ENCODE data around the gene PTH1R.

PTH1R gene

DNA sequence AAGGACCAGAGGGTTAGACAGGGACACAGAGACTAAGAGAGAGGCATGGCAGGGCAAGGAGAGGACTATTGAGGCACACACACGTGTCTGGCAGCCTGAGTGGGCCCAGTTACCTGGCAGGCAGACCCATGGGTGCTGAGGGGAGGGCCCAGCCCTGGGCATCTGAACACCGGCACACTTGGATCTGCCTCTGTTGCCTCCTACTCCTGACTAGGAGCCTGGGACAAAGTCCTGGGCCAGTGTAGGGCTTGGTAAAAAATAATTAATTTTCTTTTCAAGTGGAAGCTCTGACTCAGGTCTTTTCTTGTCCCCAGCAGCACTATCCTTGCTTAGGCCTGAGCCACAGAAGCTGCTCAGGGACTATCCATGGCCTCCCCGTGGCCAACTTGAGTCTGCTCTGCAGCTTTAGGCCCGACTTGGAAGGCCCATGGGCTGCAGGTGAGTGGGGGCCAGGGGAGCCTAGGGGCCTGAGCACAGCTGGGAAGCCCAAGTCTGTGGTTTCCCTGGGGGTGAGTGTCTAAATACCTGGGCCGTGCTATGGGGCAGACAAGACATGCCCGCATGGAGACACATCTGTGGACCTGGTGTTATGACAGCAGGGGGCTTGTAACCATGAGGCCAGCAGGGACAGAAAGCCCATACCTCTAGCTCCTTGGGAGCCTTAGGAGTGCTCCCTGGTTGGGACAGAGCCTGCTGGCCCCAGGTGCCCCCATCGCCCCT is at the start of gene PTH1R:
Gene PTH1R, plus strand, starts transcription at position 316 of the 720 bp plus-strand sequence. CDS start 5,839 bp downstream, outside the sequence.
- DNase-seq, result no peak

DNA sequence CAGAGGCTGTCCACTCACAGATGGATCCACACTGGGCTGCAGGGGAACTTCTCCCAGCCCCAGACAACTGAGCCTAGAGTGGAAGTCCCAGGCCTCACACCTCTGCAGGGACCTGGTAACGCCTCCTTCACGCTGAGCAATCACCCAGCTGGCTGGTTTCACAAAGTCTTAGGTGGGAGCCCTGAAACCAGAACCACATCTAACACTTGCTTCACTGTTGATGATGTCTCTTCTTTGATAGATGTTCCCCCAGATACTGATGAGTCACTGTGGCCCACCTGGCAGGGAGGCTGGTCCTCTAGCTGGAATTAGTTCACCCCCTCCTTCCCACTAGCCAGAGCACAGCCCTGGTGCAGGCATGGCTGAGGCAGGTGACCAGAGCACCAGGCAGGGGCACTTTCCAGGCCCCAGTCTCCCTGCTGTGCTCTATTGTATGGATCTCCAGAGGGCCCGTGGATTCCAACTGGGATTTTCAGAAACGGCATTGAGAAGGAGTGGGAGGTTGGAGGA is 47.8 kb upstream of the PTH1R start:
- no peak for DNase-seq

DNA sequence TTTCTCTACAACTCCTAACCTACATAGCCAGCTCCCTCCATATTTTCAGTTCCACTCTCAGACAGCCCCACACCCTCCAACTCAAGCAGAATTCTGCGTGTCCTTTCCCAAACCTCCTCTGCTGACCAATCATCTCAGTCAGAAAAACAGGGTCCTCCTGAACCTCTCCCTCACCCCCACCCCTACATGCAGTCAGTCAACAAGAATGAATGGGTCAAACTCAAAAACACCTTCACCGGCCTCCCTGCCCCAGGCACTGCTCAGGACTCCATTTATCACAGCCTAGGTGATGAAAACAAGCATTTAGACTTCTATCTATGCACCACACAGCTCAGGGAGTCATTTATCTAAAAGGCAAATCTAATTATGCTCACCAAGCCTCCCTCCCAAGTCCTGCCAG is 46.7 kb upstream of the PTH1R start:
- DNase-seq, result no peak

DNA sequence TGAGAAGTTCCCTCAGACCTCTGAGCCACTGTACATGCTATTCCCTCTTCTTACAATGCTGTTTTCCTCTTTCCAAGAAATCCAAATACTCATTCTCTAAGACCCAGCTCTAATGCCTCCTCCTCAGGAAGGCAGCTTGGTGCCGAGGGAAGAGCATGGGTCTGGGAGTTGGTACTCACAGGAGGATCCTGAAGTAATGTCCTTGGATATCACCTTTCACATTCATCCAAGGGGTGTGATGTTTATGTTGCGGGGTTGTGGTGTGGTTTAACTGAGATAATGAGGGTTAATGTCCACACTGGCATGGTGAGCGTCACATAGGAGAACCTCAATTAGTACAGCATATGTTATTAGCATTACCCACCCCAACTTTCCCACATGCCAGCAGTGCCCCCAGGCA is 46.2 kb upstream of the PTH1R start:
- DNase-seq, result no peak

DNA sequence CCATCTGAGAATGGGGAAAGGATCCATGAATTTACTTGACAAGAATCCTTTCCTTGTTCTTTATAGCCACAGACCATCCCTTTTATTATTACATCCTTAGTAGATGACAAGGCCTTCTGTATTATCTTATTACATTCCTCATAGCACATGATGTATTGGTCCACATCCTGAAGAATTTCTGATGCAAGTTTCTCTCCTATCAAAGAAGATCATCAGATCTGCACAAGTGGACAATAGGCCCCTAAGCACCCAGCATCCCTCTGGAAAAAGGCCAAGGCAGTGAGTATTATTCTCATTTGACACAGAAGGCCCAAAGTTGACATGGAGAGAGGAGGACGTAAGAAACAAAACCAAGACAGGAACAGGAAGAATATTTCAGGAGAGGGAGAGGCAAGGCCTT is 45.7 kb upstream of the PTH1R start:
- no peak for DNase-seq

DNA sequence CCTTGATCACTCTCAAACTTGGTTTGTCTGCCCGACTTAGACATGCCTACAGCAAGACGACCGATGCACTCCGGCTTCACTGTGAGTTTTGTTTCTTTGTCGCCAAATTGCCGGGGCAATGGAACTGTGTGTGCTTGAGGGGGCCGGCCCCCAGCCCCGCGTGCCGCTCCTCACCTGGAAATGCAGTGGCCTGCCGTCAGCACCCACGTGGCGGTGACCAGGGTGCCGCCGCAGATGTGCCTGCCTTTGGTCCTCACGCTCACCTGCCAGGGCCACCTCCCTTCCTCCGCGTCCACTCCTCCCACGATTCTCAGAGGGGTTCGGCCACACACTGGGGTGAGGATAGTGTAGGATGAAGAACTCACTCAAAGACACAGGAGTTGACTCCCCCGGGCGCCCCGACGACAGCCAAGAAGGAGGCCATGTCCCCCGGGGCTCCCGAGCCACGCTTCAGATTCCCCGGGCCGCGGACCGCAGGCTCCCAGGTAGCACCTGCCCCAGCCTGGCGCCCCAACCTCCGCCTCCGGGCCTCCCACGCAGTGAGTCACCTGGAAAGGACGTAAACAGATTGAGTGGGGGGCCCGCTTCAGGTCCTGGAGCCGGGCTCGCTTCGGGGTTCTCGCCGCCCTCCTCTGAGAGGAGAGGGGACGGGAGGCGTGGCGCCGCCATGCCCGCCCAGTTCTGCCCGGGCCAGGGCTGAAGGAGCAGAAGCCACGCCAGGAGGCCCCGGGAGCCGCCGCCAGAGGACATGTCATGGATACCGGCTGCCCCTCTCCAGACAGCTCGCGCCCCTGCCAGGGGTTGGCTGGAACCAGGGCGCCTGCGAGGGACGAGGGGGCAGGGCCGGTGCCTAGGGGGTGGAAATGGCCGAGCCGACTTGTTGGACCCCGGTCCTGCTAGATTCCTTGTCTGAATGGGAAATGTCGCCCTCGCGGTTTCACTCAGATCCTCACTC is 43.9 kb upstream of the PTH1R start:
- no peak for DNase-seq

DNA sequence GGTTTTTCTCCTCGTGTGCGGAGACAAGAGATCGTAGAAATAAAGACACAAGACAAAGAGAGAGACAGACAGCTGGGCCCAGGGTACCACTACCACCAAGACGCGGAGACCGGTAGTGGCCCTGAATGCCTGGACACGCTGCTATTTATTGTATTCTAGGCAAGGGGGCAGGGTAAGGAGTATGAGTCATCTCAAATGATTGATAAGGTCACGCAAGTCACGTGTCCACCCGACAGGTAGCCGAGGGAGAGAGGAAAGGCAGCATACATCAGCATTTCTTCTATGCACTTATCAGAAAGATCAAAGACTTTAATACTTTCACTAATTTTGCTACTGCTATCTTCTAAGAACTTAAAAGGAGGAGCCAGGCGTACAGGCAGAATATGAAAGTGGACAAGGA is 42.5 kb upstream of the PTH1R start:
- no peak for DNase-seq

DNA sequence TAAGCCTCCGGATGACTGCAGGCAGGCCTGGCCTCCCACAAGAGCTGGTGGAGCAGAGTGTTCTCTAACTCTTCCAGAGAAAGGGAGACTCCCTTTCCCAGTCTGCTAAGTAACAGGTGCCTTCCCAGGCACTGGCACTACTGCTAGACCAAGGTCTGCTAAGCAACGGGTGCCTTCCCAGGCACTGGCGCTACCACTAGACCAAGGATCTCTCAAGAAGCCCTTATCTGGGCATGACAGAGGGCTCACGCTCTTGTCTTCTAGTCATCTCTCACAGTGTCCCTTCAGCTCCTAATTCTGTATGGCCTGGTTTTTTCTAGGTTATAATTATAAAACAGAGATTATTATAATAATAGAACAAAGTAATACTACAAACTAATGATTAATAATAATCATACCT is 42.0 kb upstream of the PTH1R start:
- DNase-seq, result no peak

DNA sequence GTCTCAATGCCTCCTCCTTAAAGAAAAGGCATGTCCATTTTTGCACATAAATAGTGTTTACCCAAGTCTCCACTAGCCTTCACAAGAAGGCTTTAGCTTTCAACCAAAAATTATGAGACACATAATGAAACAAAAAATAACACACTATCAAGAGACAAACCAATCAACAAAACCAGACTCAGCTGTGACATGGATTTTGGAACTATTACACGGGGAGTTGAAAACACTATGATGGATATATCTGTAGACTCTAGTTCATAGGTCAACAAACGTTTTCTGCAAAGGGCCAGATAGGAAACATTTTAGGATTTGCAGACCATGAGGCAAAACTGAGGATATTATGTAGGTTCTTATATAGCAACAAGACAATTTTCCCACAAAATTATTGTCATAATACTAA is 39.2 kb upstream of the PTH1R start:
- no peak for DNase-seq

DNA sequence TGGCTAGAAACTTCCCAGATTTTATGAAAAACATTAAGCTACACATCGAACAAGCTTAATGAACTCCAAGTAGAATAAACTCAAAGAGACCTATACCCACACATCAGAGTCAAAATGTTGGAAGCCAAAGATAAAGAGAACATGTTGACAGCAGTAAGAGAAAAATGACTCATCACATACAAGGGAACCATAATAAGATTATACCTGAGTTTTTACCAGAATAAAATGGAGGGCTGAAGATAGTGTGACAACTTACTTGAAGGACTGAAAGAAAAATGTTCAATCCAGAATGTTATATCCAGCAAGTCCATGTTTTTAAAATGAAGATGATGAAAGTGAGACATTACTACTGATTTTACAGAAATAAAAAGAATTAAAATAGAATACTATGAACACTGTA is 37.0 kb upstream of the PTH1R start:
- no peak for DNase-seq

DNA sequence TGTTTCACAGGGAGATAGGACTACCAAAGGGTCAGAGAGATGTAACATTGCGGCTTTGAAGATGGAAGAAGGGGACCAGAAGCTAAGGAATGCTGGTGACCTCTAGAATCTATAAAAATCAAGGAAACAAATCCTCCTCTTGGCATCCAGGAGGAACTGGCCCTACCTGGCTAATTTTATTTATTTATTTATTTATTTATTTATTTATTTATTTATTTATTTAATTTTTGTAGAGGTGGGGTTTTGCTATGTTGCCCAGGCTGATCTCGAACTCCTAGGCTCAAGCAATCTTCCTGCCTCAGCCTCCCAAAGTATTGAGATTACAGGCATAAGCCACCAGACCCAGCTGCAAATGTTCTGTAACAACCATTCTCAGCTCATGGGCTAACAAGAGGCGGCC is 34.0 kb upstream of the PTH1R start:
- DNase-seq, result no peak

DNA sequence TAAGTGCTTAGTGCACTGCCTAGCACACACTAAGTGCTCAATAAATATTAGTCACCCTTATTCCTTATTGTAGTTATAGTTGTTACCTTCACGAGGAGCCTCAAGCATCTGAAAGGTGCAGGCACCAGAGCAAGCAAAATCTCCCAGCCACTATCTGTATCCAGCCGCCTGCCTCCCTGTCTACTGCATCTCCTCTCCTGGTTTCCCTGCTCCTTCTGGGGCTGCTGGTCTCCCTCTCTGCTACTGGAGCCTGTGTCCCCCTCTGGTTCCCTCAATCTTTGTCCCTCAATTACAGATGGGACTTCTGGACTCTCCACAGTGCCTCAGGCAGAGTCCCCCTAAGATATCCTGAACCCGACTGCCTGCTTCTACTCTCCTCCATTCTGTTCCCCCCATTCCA is 33.1 kb upstream of the PTH1R start:
- DNase-seq, result no peak

DNA sequence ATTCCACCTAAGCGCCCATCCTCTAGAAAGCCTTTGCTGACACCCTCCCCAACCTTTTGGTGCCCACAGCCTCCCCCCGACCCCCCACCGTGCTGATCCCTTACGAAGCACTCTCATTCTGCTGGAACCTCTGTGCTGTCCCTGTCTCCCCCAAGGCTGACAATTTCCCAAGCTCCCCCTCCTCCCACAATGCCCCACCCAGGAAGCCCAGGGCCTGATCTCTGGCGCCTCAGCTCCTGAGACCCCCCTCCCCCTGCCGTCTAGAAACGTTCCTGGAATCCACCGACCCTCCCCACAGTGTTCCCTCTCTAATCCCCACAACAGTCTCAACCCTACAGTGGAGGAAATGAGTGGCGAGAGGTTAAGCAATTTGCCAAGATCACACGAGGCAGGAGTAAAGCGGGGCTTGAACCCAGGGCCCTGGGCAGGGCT is 32.6 kb upstream of the PTH1R start:
- no peak for DNase-seq

DNA sequence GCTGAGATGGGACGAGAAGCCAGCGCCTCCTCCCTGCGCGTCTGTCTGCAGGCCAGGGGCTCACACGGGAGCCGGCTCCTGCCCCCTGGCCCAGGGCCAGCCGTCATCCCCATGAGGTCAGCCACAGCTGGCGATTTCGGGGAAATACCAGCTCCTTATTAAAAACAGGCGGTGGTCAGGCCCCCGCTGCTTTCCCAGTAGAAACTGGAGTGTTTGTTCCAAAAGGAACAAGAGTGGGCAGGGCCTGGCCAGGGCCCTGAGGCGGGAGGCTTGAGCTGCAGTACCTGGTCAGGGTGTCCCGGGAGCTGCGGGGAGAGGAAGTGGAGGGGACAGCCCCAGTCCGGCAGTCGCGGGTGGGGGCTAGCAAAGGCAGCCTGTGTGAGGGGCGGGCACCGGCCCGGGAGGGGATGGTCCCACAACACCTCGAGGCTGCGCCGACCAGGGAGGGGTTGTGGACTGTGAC is 32.1 kb upstream of the PTH1R start:
- DNase-seq, result no peak

DNA sequence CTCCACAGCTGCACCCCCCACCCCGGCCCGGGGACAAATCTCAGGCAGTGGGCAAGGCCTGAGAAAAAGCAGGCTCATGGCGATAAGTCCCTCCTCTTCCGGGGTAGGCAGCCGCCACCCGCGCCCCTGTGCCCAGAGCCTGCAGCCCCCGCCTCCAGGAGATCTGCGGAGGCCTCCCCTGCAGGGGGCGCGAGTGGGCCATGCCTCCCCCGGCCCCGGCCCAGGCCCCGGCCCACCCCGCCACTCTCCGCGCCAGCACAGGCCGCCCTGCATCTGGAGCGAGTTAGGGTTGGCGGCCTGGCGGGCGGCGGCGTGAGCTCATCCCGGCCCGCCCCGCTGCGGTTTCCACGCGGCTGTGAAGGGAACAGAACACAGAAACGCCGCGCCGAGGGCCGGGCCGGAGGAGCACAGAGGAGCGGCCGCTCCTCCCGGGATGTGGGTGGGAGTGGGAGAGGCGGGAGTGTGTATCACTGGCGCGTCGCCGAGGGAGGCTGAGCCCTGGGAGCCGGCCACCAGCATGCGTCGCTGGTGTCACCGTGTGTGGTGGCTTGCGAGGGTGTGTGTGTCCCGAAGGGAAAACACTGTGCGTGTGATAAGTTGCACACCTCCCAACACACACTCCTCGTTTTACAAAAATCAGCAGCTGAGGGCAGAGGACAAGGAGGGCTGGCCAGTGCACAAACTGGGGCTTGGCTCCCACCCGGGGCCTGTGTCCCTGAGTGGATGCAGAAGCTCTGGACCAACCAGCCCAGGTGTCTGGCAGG is 31.5 kb upstream of the PTH1R start:
- no peak for DNase-seq

DNA sequence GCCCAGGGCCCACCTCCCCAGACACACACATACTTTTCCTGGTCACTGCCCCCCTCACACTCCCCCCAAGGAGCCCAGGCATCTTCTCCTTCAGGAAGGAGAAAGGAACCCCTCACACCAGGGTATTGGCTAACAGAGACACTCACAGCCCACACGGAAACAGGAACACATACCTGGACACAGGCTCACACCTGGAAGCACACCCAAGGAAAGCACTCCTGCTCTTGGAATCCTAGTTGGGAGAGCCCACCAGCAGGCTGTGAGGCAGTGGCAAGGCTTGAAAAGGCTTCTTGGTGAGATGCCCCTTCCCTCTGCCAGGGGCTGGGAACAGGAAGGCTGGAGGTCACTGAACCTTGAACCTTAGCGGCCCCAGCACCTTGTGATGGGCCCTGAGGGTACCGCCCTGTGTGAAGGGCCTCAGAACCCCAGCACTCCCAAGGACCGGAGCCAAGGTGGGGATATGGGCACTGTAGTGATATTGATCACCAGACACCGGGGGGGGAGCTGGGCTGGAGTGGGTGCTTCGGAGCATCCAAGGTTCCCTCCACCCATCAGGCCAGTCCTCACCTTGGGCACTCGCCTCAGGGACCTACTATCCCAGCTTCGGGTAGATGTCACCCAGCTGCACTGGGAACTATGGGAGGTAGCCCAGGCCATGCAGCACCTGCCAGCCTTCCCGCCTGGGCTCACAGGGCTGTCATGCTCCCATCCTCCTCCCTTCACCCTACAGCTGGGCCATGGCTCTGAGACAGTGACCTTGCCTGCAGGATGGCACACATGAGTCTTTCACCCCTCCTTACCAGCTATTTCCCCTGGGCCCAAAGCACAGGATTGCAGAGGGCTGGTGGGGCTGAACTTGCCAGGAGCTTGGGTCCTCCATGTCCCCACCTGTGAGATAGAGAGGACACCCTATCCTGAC is 30.6 kb upstream of the PTH1R start:
- no peak for DNase-seq

DNA sequence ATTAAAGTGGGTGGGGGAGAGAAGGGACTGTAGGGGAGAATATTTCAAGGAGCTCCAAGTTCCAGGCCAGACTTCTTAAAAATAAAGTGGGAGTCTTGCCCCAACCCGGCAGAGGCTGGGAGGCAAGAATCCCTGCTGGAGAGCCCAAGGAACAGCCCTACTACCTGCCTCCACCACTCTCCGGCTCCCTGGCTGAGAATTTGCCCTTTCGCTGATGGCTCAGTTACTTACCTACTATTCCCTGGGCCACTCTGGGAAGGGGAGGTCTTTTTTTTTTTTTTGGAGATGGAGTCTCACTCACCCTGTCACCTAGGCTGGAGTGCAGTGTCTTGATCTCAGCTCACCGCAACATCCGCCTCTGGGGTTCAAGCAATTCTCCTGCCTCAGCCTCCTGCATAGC is 29.8 kb upstream of the PTH1R start:
- DNase-seq, result no peak

DNA sequence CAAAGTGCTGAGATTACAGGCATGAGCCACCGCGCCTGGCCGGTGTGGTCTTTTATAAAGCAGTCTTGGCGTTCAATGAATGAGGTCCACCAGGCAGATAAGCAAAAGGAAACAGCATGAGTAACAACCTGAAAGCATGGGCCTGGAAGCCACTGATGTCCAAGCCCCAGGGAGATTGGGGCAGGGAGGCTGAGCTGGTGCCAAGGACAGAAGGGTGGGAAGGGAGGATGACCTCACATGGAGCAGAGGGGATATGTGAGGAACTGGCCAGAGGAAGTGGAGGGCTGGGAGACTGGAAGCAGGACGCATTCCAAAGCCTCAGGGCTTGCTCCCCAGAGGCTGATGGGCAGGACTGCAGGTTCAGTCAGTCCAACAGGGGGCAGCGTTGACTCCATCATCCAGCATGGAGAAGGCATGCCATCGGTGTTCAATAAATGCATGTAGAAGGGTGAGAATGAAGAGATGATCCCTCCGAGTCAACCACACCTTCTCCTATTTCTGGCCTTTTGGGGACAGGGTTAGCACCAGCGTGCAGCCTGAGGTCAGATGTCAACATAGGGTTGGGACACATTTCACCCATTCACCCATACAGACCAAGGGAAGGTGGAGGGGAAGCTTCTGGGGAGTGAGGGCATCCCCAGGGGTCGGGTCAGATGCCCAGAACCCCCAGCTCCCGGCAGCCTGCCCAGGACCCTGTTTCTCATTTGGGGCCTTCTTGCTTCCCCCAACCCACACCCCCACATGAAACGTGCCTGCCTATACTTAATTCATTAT is 29.1 kb upstream of the PTH1R start:
- no peak for DNase-seq

DNA sequence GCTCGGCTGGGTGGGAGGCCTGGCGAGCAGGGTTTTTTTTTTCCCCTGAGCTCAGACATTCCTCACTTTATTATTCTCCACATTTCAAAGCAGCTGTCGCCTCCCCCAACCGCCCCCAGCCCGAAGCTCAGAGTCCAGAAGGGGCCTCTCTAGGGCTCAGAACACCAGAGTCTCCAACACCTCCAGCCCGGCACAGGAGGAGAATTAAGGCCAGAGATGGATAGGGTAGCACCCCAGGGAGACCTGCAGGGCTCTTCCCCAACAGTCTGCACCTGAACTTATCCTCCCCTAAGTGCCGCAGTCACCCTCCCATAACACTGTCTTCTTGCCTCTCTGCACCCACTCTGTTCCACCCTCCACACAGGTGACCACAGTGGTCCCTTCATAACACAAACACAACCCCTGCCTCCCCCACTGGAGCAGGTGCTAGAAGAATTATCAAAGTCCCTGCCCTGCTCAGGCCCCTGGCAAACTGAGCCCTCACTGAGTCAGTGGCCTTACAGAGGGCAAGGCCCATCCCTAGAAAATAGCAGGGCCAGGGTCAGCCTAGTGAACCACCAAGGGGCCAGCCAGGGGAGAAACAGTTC is 28.4 kb upstream of the PTH1R start:
- no peak for DNase-seq

DNA sequence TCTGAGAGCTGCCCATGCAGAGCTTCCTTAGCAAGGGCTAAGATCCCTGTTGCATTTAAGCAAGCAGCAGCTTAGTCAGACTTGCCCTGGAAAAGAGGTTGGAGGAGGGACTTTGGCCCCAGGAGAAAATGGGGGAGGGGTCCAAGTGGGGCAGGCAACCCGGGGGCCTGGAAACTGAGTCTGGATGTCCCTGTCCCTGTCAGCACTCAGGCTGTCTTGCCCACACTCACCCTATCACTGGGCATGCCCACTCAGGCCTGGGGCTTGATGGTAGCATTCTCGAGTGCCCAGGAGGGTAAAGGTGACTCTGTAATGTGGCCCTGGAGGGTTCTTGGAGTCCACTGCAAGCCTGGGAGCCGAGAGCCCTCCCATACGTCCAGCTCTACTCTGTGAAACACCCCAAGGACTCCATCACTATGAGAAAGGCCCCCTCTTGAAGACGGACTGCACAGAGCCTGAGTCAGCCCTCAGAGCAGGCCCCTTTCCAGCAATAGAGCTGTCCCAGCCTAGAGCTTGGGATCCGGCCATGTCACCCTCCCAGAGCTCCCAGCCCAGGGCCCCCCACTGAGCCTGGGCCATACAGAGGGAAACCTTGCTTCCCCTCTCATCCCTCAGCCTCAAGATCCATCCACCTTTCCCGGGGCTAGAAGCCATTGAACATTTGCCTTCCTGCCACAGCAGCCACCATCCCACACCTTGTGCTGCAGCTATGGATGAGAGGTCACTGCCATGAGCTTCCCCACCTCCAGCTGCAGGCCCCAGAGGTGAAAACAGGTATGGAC is 27.6 kb upstream of the PTH1R start:
- no peak for DNase-seq
